A549 (cell line): ENCODE measurements around the gene RGS21.

ENCODE experiments used
- BHLHE40 ChIP-seq: IDR thresholded peaks from 2 replicates; pipeline ENCODE4 v1.6.1; 2012; ENCODE audit warnings: low read depth, low read length, inconsistent platforms
- CBX8 ChIP-seq: fragments of 200-600 bp; sonication (generic); IDR thresholded peaks from 2 replicates; pipeline ENCODE4 v1.6.1; 2016
- CHD2 ChIP-seq: fragments of 150-350 bp; IDR thresholded peaks from 2 replicates; pipeline ENCODE4 v1.6.1; 2014; ENCODE audit warnings: low read length; ENCODE audit not compliant: partially characterized antibody
- CHD4 ChIP-seq: fragments of 200-600 bp; sonication (generic); IDR thresholded peaks from 2 replicates; pipeline ENCODE4 v1.6.1; 2016; ENCODE audit warnings: antibody characterized with exemption, mild to moderate bottlenecking, borderline replicate concordance
- CTCF ChIP-seq: fragments of >200 bp; sonication (Bioruptor Twin); formaldehyde crosslinking; IDR thresholded peaks from 3 replicates; pipeline ENCODE4 v1.5.1; 2016
- JUN ChIP-seq, 2 experiments: fragments of >200 bp; sonication (Bioruptor Twin); formaldehyde crosslinking; IDR thresholded peaks; 2 replicates in 1 of 2; 3 replicates in 1 of 2; pipeline ENCODE4 v1.6.1; 2016 to 2017
- POLR2A ChIP-seq: IDR thresholded peaks from 2 replicates; pipeline ENCODE4 v1.6.1; 2012; ENCODE audit warnings: mild to moderate bottlenecking, low read length
- RAD21 ChIP-seq, 2 experiments: fragments of >200 bp in 1 of 2; sonication (Bioruptor Twin) in 1 of 2; formaldehyde crosslinking in 1 of 2; IDR thresholded peaks in 1 of 2; conservative IDR thresholded peaks in 1 of 2; 2 replicates in 1 of 2; 3 replicates in 1 of 2; pipeline ENCODE4 v1.6.1; 2012 to 2018; ENCODE audit warnings: inconsistent platforms in 1 of 2
- ZC3H11A ChIP-seq: fragments of 450-650 bp; IDR thresholded peaks from 2 replicates; pipeline ENCODE4 v1.6.1; 2014; ENCODE audit warnings: antibody characterized with exemption, mild to moderate bottlenecking

DNA sequence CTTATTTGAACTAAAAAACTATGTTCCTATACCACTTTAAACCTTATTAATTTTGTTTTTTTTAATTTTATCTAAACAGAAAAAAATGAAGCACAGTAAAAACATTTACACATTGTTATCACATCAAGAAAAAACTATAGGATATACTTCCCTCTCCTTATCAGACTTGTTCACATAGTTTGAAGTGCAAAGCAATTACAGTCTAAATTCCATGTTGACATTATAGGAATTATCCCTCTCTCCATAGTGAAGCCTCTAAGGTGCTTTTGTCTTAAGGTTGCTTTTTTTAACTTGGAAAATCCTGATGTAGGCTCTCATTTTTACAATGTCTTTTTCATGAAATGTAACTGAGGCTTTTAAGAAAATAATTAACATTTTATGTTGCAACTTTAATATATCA lies 85.8 kb downstream of the RGS21 start:
- TF ChIP-seq CTCF, result no peak
- TF ChIP-seq CHD4, result no peak
- no peak for TF ChIP-seq POLR2A
- no peak for TF ChIP-seq ZC3H11A
- TF ChIP-seq CHD2, result no peak
- no peak for TF ChIP-seq RAD21 (conservative IDR thresholded peaks at IDR 0.05 in 1 of 2, IDR thresholded peaks at IDR 0.05 in 1 of 2)
- no peak for TF ChIP-seq JUN (IDR thresholded peaks at IDR 0.05)
- TF ChIP-seq BHLHE40, result no peak
- TF ChIP-seq CBX8, result no peak
